ENCODE measurements around the gene IRAK1BP1. TPM values are rescaled to one million over a fixed set of nuclear protein-coding genes. Genes with fewer than 3 reads are reported as not detected.

The IRAK1BP1 gene
- polyA plus RNA-seq, 1 donor: 4.4 TPM

Other genes starting within 250 kb of the IRAK1BP1 start
- 32.5 TPM for gene PHIP, start 210.7 kb downstream of the IRAK1BP1 start, polyA plus RNA-seq

Measured in large intestine (tissue), 1 donor.